B cell (primary cell): ENCODE results near the gene BET1. TPM values are rescaled to one million over a fixed set of nuclear protein-coding genes. Genes with fewer than 3 reads are reported as not detected.

Source experiments
- ATAC-seq: fragments of 200-7000 bp; cut with Tn5 transposase; one replicate; pipeline ENCODE4 v1.10.0; 2021; ENCODE audit warnings: low read depth, mild to moderate bottlenecking, moderate number of reproducible peaks, moderate library complexity
- CTCF ChIA-PET: fragments of 350-600 bp; sonication (Branson Sonifier 250); formaldehyde crosslinking; loops from one replicate; lab custom pipeline; 2021; ENCODE audit warnings: antibody characterized with exemption, inconsistent platforms; lab: Charles Lee
- POLR2A ChIA-PET: fragments of 350-600 bp; sonication (Branson Sonifier 250); formaldehyde crosslinking; loops from one replicate; lab custom pipeline; 2021; ENCODE audit warnings: antibody characterized with exemption; lab: Charles Lee
- DNase-seq: peaks from one replicate; pipeline ENCODE4 v3.0.0; 2013
- H2AFZ ChIP-seq: 2 replicates; pipeline ENCODE4 v1.6.1; 2012; ENCODE audit warnings: mild to moderate bottlenecking, low read depth, low read length; ENCODE audit not compliant: insufficient read depth, poor library complexity, severe bottlenecking
- H3K27ac ChIP-seq, 2 donors: 1 replicate in 1 of 2; 2 replicates in 1 of 2; pipeline ENCODE4 v1.5.1; 2012 to 2013; ENCODE audit warnings: low read length in 2 of 2, mild to moderate bottlenecking in 2 of 2, moderate library complexity in 1 of 2
- H3K27me3 ChIP-seq, 4 experiments: fragments of 200-600 bp in 1 of 4; sonication (generic) in 1 of 4; replicated peaks in 1 of 4; 1 replicate in 2 of 4; 2 replicates in 2 of 4; pipeline versions ENCODE4 v1.6.1 to v1.7.0; 2013 to 2016; ENCODE audit warnings: low read length in 3 of 4, mild to moderate bottlenecking in 2 of 4, mixed read lengths in 1 of 4, moderate library complexity in 1 of 4; ENCODE audit not compliant: insufficient read depth in 4 of 4, control insufficient read depth in 3 of 4; ENCODE audit errors: control extremely low read depth in 1 of 4
- H3K36me3 ChIP-seq, 2 experiments: replicated peaks in 1 of 2; 1 replicate in 1 of 2; 2 replicates in 1 of 2; pipeline versions ENCODE4 v1.6.1 to v1.7.1; 2013; ENCODE audit warnings: low read length in 1 of 2; ENCODE audit not compliant: insufficient read depth in 2 of 2, control insufficient read depth in 1 of 2; ENCODE audit errors: control extremely low read depth in 1 of 2, extremely low read depth in 1 of 2
- H3K4me1 ChIP-seq, 2 donors: fragments of 200-600 bp in 1 of 2; sonication (generic) in 1 of 2; 1 replicate in 1 of 2; 2 replicates in 1 of 2; pipeline versions ENCODE4 v1.5.1 to v1.6.1; 2013 to 2017; ENCODE audit warnings: low read length in 2 of 2; ENCODE audit not compliant: control insufficient read depth in 2 of 2, insufficient read depth in 2 of 2
- H3K4me2 ChIP-seq: replicated peaks from 2 replicates; pipeline ENCODE3; 2012; ENCODE audit warnings: mild to moderate bottlenecking, low read depth, low read length; ENCODE audit not compliant: poor library complexity, severe bottlenecking
- H3K4me3 ChIP-seq, 5 experiments: fragments of 200-600 bp in 1 of 5; sonication (generic) in 1 of 5; 1 replicate in 3 of 5; 2 replicates in 2 of 5; pipeline versions ENCODE4 v1.5.1 to v1.7.0; 2011 to 2016; ENCODE audit warnings: low read length in 4 of 5, mild to moderate bottlenecking in 4 of 5, low read depth in 2 of 5, control low read depth in 1 of 5, moderate library complexity in 1 of 5; ENCODE audit not compliant: insufficient read depth in 1 of 5; ENCODE audit errors: control extremely low read depth in 1 of 5, extremely low read depth in 1 of 5
- H3K79me2 ChIP-seq: fragments of 200-600 bp; sonication (generic); one replicate; pipeline ENCODE4 v1.6.0; 2016; ENCODE audit warnings: low read length; ENCODE audit not compliant: control insufficient read depth, insufficient read depth
- H3K9ac ChIP-seq: fragments of 200-600 bp; sonication (generic); 2 replicates; pipeline ENCODE4 v1.6.1; 2017; ENCODE audit warnings: mild to moderate bottlenecking, low read length, moderate library complexity
- H3K9me3 ChIP-seq, 3 donors: one replicate each; pipeline versions ENCODE4 v1.6.1 to v1.7.1; 2013; ENCODE audit warnings: low read length in 2 of 3; ENCODE audit not compliant: control insufficient read depth in 2 of 3, insufficient read depth in 1 of 3; ENCODE audit errors: control extremely low read depth in 1 of 3
- H4K20me1 ChIP-seq: 2 replicates; pipeline ENCODE4 v1.6.0; 2012; ENCODE audit warnings: mild to moderate bottlenecking, low read length; ENCODE audit not compliant: insufficient read depth, control insufficient read depth, poor library complexity, severe bottlenecking
- H3K27ac Mint-ChIP-seq: one replicate; pipeline ENCODE4 v1.8.0; 2021; ENCODE audit warnings: mixed read lengths
- H3K27me3 Mint-ChIP-seq: one replicate; pipeline ENCODE4 v1.8.0; 2021; ENCODE audit warnings: mixed read lengths
- H3K4me1 Mint-ChIP-seq: one replicate; pipeline ENCODE4 v1.8.0; 2021; ENCODE audit warnings: mixed read lengths
- H3K4me3 Mint-ChIP-seq: one replicate; pipeline ENCODE4 v1.8.0; 2021; ENCODE audit warnings: mixed read lengths
- H3K9me3 Mint-ChIP-seq: one replicate; pipeline ENCODE4 v1.8.0; 2022; ENCODE audit warnings: mixed read lengths; ENCODE audit not compliant: insufficient read depth
- CTCF ChIP-seq: fragments of 200-600 bp; IDR thresholded peaks from one replicate; pipeline ENCODE4 v1.8.0; 2022; ENCODE audit warnings: antibody characterized with exemption, mild to moderate bottlenecking
- EZH2 ChIP-seq: IDR thresholded peaks from 2 replicates; pipeline ENCODE4 v1.6.1; 2012; ENCODE audit warnings: borderline replicate concordance, low read depth, mild to moderate bottlenecking, moderate library complexity, low read length; ENCODE audit not compliant: insufficient read depth, poor library complexity, severe bottlenecking
- WGBS: methylation state at CpG from one replicate; pipeline ENCODE4 v1.1.5; 2013; ENCODE audit warnings: missing lambda C conversion rate; ENCODE audit not compliant: insufficient coverage; 5-methylcytosine and 5-hydroxymethylcytosine counted together
- intact Hi-C: fragments of 100-400 bp; cut with micrococcal nuclease; formaldehyde crosslinking; loops from one replicate; pipeline ENCODE4 v1.10.0; 2022
- polyA plus RNA-seq: library from polyadenylated mRNA; depleted of rRNA; stranded (reverse); fragments of >200 nt; gene quantifications from 2 replicates; pipeline ENCODE4 v1.2.3, GENCODE V29; 2012
- total RNA-seq, 2 donors: library from RNA; stranded (reverse); fragments of 120-200 nt in 1 of 2; gene quantifications; 1 replicate in 1 of 2; 2 replicates in 1 of 2; pipeline versions ENCODE4 v1.2.3 to v1.2.4, GENCODE V29; 2013 to 2022

Gene BET1
- total and polyA plus RNA-seq, 2 donors (not counting 1 experiment from before 2014, with no cell fraction given) = 16.0 to 36.1 TPM

GRCh38 chr7:94042381-94042780 is 38.2 kb upstream of the BET1 start:
- Mint-ChIP-seq H3K4me1 (peaks cover 39% of the 10 kb centered on the region), H3K27me3 (no peaks in the 10 kb centered on the region), H3K4me3 (no peak overlapping the region), H3K27ac (no peak overlapping the region), H3K9me3 (no peaks in the 10 kb centered on the region)
- H4K20me1 ChIP-seq = no peaks in the 10 kb centered on the region
- intact Hi-C loops = loop anchor here (1.0 kb wide), 1 partner anchor 8 kb away; no protein-coding TSS in a partner anchor
- no peaks in the 10 kb centered on the region for H3K79me2 ChIP-seq
- H3K27me3 ChIP-seq = no peaks in the 10 kb centered on the region
- TF ChIP-seq CTCF (no peak), EZH2 (no peak)
- H3K36me3 ChIP-seq = no peaks in the 10 kb centered on the region
- no peak overlapping the region for H3K27ac ChIP-seq
- no peak overlapping the region for H3K9ac ChIP-seq
- ATAC-seq = peak; percentile 84
- H3K4me1 ChIP-seq = peaks cover 18 to 24% of the 10 kb centered on the region in 2 donors
- no peak overlapping the region for H3K4me3 ChIP-seq
- WGBS = no CpG with 5 or more reads among the region's 3 CpGs
- ChIA-PET CTCF (interaction anchor here (0.7 to 2.5 kb wide), 5 partner anchors 8 to 182 kb away, joined by 3 to 6 read pairs (median 3); no protein-coding TSS in a partner anchor), POLR2A (interaction anchor here (0.5 kb wide), 1 partner anchor 9 kb away, joined by 6 read pairs; no protein-coding TSS in a partner anchor)
- DNase-seq = peak; percentile 36
- H2AFZ ChIP-seq = no peak overlapping the region
- H3K4me2 ChIP-seq = no peak overlapping the region
- H3K9me3 ChIP-seq = no peaks in the 10 kb centered on the region

GRCh38 chr7:94041529-94041928 is 37.4 kb upstream of the BET1 start:
- Histone ChIP-seq H3K4me2 (no peak overlapping the region), H3K4me3 (no peak overlapping the region), H2AFZ (no peak overlapping the region), H3K27me3 (no peaks in the 10 kb centered on the region), H3K27ac (no peak overlapping the region), H3K4me1 (peaks cover 18 to 27% of the 10 kb centered on the region in 2 donors), H3K36me3 (no peaks in the 10 kb centered on the region), H4K20me1 (no peaks in the 10 kb centered on the region), H3K79me2 (no peaks in the 10 kb centered on the region), H3K9me3 (no peaks in the 10 kb centered on the region), H3K9ac (no peak overlapping the region)
- no peaks in the 10 kb centered on the region for H3K27me3 Mint-ChIP-seq
- TF ChIP-seq CTCF (no peak), EZH2 (no peak)
- H3K27ac Mint-ChIP-seq = peak overlapping the region; percentile 5
- intact Hi-C loops = no loop called here
- DNase-seq (no peak), ATAC-seq (no peak)
- CTCF ChIA-PET = interaction anchor here (0.7 to 2.5 kb wide), 5 partner anchors 9 to 138 kb away, joined by 3 to 6 read pairs (median 4); no protein-coding TSS in a partner anchor
- POLR2A ChIA-PET = no interaction called here
- no peaks in the 10 kb centered on the region for H3K9me3 Mint-ChIP-seq
- H3K4me1 Mint-ChIP-seq = peaks cover 39% of the 10 kb centered on the region
- no peak overlapping the region for H3K4me3 Mint-ChIP-seq
